GM18861 (cell line): ENCODE results near the gene ZNF678.
"Not testable (repeated sequence)": the region's sequence is repeated elsewhere in the genome, so short reads cannot be mapped to it uniquely, and the experiment has no call there.

ENCODE experiments used
- ATAC-seq: cut with Tn5 transposase; IDR thresholded peaks from one replicate; pipeline ENCODE4 v1.9.1; 2021; ENCODE audit not compliant: unreplicated experiment

The ZNF678 gene

GRCh38 chr1:227710474-227710873, 147.1 kb downstream of the ZNF678 start:
- not testable (repeated sequence) for ATAC-seq

- peak; percentile 84 for ATAC-seq
Observed at GRCh38 chr1:227712648-227713047, 149.3 kb downstream of the ZNF678 start.

- no peak for ATAC-seq
Observed at GRCh38 chr1:227718932-227719331, 155.6 kb downstream of the ZNF678 start.

- no peak for ATAC-seq
Observed at GRCh38 chr1:227723474-227723873, 160.1 kb downstream of the ZNF678 start.

GRCh38 chr1:227725046-227725445, 161.7 kb downstream of the ZNF678 start:
- no peak for ATAC-seq

- no peak for ATAC-seq
Observed at GRCh38 chr1:227726318-227726717, 163.0 kb downstream of the ZNF678 start.
